Lower lobe of right lung (tissue), 2 donors: ENCODE results near the gene SORCS2. TPM values are rescaled to one million over a fixed set of nuclear protein-coding genes. Genes with fewer than 3 reads are reported as not detected.

Experiments
- ATAC-seq, 2 donors: fragments of 200-7000 bp; cut with Tn5 transposase; one replicate each; pipeline ENCODE4 v1.9.1; 2020 to 2022; ENCODE audit warnings: mild to moderate bottlenecking in 2 of 2, moderate library complexity in 2 of 2
- DNase-seq: peaks from one replicate; pipeline ENCODE4 v3.0.0-alpha.2; 2020
- H3K27ac ChIP-seq: fragments of 200-600 bp; one replicate; pipeline ENCODE4 v1.8.0; 2022
- H3K27me3 ChIP-seq: fragments of 200-600 bp; one replicate; pipeline ENCODE4 v1.8.0; 2022; ENCODE audit warnings: low read depth
- H3K36me3 ChIP-seq: fragments of 200-600 bp; one replicate; pipeline ENCODE4 v1.8.0; 2022; ENCODE audit warnings: mild to moderate bottlenecking
- H3K4me1 ChIP-seq: fragments of 200-600 bp; one replicate; pipeline ENCODE4 v1.8.0; 2022
- H3K4me3 ChIP-seq: fragments of 200-600 bp; one replicate; pipeline ENCODE4 v1.8.0; 2022; ENCODE audit warnings: mild to moderate bottlenecking
- H3K9me3 ChIP-seq: fragments of 200-600 bp; one replicate; pipeline ENCODE4 v1.8.0; 2022
- CTCF ChIP-seq: fragments of 200-600 bp; IDR thresholded peaks from one replicate; pipeline ENCODE4 v1.8.0; 2022; ENCODE audit warnings: antibody characterized with exemption, mild to moderate bottlenecking
- intact Hi-C: fragments of 100-400 bp; cut with DNase I; formaldehyde crosslinking; loops from one replicate; pipeline ENCODE4 v1.11.0; 2022
- total RNA-seq: library from RNA; stranded (reverse); fragmentation: NEBNext Ultra II Directional; extraction: Animal tissue kit (Norgen Biotek cat#: 25700); gene quantifications from one replicate; pipeline ENCODE4 v1.2.1, GENCODE V29; 2021
- donor health status: DM: no; HTN: yes; CAD: no; lungs with severe emphysema.

Gene SORCS2
- total RNA-seq, 1 donor from 2014 or later, result 5.8 TPM

GRCh38 chr4:7418131-7418943 is 226.0 kb downstream of the SORCS2 start:
- Histone ChIP-seq H3K27me3 (no peaks in the 10 kb centered on the region), H3K4me3 (no peak overlapping the region), H3K4me1 (no peaks in the 10 kb centered on the region), H3K36me3 (no peaks in the 10 kb centered on the region), H3K27ac (no peak overlapping the region), H3K9me3 (no peaks in the 10 kb centered on the region)
- intact Hi-C loops, result no loop called here
- no peak for ATAC-seq
- no peak for TF ChIP-seq CTCF
- no peak for DNase-seq

DNA sequence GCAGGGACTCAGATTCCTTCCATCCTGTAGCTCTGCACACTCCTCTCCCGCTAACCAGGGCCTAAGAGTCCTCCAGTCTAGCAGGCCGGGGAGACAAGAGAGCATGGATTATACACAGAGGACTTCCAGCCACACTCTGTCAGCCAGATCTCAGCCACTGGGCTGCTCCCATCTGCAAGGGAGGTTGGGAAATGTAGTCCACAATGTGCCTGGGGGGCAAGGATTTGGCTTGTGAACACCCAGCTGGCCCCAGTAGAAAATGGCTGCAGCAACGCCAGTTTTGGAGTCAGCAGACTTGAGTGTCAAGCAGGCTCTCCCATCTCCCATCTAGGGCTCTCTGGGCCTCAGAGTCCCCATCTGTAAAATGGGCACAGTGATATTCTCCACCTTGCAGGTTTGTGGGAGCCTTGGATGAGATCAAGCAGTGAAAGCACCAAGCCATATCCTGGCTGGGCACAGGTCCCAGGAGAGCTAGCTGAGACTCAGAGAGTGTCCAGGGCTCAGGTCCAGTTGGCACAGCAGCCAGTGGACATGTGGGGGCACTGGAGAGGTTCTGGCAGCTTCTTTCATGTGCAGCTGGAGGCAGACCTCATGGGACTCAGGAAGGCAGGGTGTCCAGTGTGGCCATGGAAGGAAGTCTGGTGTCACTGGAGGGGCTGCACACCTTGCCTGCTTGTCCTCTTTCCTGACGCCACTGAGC is 227.8 kb downstream of the SORCS2 start:
- no peak overlapping the region for H3K27ac ChIP-seq
- no peak for TF ChIP-seq CTCF
- H3K27me3 ChIP-seq, result no peaks in the 10 kb centered on the region
- no peaks in the 10 kb centered on the region for H3K36me3 ChIP-seq
- intact Hi-C loops, result no loop called here
- H3K9me3 ChIP-seq, result no peaks in the 10 kb centered on the region
- ATAC-seq (no peak), DNase-seq (no peak)
- H3K4me1 ChIP-seq, result no peaks in the 10 kb centered on the region
- H3K4me3 ChIP-seq, result no peak overlapping the region

DNA sequence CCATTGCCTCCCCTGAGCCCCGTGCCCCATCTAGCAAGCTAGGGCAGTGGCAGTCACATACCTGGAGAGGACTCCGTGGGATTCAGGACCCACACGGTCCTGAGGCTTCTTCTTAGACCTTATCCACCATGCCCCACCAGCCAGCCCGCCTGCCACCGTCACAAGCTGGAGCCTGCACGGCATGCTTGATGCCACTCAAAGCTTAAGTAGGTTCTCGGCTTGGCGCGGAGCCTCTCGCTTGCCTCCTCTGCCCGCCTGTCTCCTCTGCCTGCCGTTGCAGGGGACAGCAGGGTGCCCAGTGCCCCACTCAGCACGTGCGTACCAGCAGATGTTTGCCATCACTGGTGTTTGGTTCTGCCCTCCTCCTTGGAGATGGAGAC is 228.3 kb downstream of the SORCS2 start:
- Histone ChIP-seq H3K27me3 (no peaks in the 10 kb centered on the region), H3K36me3 (no peaks in the 10 kb centered on the region), H3K4me3 (no peak overlapping the region), H3K9me3 (no peaks in the 10 kb centered on the region), H3K4me1 (no peaks in the 10 kb centered on the region), H3K27ac (no peak overlapping the region)
- TF ChIP-seq CTCF, result no peak
- ATAC-seq (peak; percentile 53 to 77), DNase-seq (peak; percentile 80)
- intact Hi-C loops, result no loop called here

DNA sequence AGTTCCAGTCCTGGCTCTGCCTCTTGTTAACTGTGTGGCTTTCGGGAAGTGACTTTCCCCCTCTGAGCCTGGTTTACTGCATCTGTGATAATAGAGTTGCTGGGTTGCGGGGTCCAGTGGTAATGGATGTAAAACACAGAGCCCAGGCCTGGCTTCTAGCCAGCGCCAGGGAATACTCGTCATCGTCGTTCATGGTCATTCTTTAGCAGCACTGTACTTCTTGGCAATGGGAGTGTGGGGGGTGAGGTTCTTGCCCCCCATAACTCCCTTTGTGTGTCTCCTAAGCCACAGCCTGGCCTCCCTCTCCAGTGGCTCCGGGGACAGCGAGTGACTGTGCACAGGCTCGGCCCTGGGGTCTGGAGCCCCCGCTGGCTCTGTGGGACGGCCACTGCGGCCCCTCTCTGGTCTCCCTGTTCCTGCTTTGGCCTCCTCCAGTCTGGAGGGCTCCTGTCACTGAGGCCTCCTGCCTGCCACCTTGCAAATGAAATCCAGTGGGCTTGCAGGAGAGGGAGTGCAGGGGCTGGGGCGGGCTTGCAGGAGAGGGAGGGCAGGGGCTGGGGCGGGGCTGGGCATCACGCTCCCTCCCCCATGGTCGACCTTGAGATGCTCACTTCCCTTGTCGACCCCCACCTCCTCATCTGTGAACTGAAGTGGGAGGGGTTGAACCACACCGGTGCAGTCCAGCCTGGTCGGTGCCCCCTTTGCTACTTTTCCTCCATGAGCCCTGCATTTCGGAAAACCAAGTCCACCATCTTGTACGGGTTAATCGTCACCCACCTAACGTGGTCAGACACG is 229.2 kb downstream of the SORCS2 start:
- no peak for ATAC-seq
- intact Hi-C loops, result no loop called here
- TF ChIP-seq CTCF, result no peak

DNA sequence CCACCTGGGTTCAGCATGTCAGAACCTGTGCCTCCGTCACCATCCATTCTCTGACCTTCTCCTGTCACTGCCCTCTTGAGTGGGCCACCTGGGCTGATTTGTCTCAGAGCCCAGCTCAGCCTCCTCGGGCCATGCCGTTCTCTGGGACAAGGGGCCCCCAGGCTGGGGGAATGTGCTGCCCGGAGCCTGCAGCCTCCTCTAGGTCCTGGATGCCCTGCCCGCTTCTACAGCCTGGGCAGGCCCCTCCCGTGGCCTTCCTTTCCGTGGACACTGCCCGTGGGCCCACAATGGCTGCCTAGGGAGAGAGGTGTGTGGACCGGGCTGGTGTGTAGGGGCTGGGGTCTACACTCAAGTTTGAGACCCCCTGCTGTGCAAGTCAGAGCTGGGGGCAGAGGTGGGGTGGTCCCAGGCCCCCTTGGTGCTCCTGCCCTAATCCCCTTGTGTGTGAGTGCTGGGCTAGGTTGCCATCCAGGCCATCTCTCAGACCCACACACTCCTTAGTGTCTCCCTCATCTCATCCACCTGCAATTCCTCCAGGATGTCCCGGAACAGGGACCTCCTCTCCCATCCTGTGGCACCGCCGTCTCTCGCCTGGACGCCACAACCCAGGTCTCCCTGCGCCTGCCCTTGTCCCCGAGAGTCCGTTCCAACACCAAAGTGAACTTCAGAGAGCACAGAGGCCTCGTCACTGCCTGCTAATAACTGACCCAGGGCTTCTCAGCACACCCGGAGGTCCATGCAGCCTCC is 230.0 kb downstream of the SORCS2 start:
- no peak for TF ChIP-seq CTCF
- DNase-seq (peak; percentile 35), ATAC-seq (no peak)
- no peaks in the 10 kb centered on the region for H3K9me3 ChIP-seq
- H3K27me3 ChIP-seq, result no peaks in the 10 kb centered on the region
- H3K4me1 ChIP-seq, result no peaks in the 10 kb centered on the region
- intact Hi-C loops, result no loop called here
- no peak overlapping the region for H3K27ac ChIP-seq
- H3K4me3 ChIP-seq, result no peak overlapping the region
- no peaks in the 10 kb centered on the region for H3K36me3 ChIP-seq

More for the DNA sequence above, 229.2 kb downstream of the SORCS2 start:
- Histone ChIP-seq H3K27me3 (no peaks in the 10 kb centered on the region), H3K4me1 (no peaks in the 10 kb centered on the region), H3K27ac (no peak overlapping the region), H3K9me3 (no peaks in the 10 kb centered on the region), H3K36me3 (no peaks in the 10 kb centered on the region), H3K4me3 (no peak overlapping the region)
- no peak for DNase-seq
